Measurements from ENCODE around the gene ZNF184. TPM values are rescaled to one million over a fixed set of nuclear protein-coding genes. Genes with fewer than 3 reads are reported as not detected.

The ZNF184 gene
- total and polyA plus RNA-seq, 9 of the 15 experiments (the other 6 are each of a cell fraction or from before 2014, with no cell fraction given), result 7.6 to 22.2 (median 12.8) TPM

DNA sequence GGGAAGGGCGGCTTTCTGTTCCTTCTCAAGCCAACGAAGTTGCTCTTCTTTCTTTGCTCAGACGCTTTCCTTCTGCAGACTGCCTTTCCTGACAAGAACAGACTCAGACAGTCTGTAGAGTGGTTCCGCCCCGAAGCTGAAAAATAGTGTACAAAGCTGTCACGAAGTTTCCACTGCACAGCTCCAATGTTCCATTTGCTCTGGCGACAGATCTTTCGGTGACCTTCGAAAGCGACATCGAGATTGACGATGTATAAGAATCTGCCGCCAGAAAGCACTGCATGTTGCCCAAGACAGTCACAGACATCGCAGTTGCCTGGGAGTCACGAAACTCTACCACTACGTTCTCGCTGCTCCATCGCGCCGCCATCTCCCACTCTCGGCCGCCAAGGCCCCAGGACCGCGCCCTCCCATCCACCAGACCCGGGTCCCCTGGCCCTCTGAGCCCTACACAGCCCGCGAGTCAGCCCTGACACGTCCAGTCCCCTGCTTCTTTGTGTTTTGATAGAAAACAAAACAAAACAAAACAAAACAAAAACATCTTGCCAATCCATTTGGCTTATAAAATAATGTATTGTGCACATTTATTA lies 42.1 kb upstream of the ZNF184 start:
- H3K4me2 ChIP-seq (ENCODE audit: insufficient read depth, low read length), result no peak overlapping the region
- intact Hi-C loops (cut with micrococcal nuclease), result no loop called here
- ChIA-PET POLR2A (interaction anchor here (0.6 kb wide), 1 partner anchor 11 kb away, joined by 3 read pairs; no protein-coding TSS in a partner anchor), CTCF (ENCODE audit: low intra/inter-chr PET ratio) (no interaction called here)
- FAIRE-seq (no peak), ATAC-seq (no peak), DNase-seq (ENCODE audit: extremely low read depth in 1 of 4, low spot score in 3 of 4) (no peak)
- H3K4me1 ChIP-seq (replicated peaks in 1 of 2; ENCODE audit: control insufficient read depth in 2 of 2, insufficient read depth in 2 of 2, low read length in 2 of 2), result peaks cover 4 to 7% of the 10 kb centered on the region in 2 experiments; a peak in 2 of 5 replicates
- in situ Hi-C loops (cut with MboI), result loop anchor here (5.0 kb wide), 1 partner anchor 92 kb away; no protein-coding TSS in a partner anchor
- no TSS peak for BruUV-seq (replicated peaks)
- H3K27ac ChIP-seq (ENCODE audit: extremely low read depth, low read depth, low read length), result no peak overlapping the region
- no peaks in the 10 kb centered on the region for H3K27me3 ChIP-seq (ENCODE audit: control insufficient read depth in 2 of 2, insufficient read depth in 2 of 2, low read length in 2 of 2)
- H3K36me3 ChIP-seq (ENCODE audit: control insufficient read depth, insufficient read depth, low read length), result no peaks in the 10 kb centered on the region
- no peaks in the 10 kb centered on the region for H3K9me1 ChIP-seq (ENCODE audit: control insufficient read depth, insufficient read depth, low read length)
- H3K79me2 ChIP-seq (ENCODE audit: control insufficient read depth, insufficient read depth, low read length), result no peaks in the 10 kb centered on the region
- no peak for TF ChIP-seq BRD4 (IDR thresholded peaks at IDR 0.05)
- TF ChIP-seq CHD4 (IDR thresholded peaks at IDR 0.05; ENCODE audit: insufficient read depth, insufficient replicate concordance, low read depth, low read length, poor library complexity, severe bottlenecking), result no peak
- no peak for TF ChIP-seq U2AF2 (optimal IDR thresholded peaks at IDR 0.05; ENCODE audit: low read depth, low read length)
- TF ChIP-seq, protein P1, sequence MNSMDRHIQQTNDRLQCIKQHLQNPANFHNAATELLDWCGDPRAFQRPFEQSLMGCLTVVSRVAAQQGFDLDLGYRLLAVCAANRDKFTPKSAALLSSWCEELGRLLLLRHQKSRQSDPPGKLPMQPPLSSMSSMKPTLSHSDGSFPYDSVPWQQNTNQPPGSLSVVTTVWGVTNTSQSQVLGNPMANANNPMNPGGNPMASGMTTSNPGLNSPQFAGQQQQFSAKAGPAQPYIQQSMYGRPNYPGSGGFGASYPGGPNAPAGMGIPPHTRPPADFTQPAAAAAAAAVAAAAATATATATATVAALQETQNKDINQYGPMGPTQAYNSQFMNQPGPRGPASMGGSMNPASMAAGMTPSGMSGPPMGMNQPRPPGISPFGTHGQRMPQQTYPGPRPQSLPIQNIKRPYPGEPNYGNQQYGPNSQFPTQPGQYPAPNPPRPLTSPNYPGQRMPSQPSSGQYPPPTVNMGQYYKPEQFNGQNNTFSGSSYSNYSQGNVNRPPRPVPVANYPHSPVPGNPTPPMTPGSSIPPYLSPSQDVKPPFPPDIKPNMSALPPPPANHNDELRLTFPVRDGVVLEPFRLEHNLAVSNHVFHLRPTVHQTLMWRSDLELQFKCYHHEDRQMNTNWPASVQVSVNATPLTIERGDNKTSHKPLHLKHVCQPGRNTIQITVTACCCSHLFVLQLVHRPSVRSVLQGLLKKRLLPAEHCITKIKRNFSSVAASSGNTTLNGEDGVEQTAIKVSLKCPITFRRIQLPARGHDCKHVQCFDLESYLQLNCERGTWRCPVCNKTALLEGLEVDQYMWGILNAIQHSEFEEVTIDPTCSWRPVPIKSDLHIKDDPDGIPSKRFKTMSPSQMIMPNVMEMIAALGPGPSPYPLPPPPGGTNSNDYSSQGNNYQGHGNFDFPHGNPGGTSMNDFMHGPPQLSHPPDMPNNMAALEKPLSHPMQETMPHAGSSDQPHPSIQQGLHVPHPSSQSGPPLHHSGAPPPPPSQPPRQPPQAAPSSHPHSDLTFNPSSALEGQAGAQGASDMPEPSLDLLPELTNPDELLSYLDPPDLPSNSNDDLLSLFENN (IDR thresholded peaks at IDR 0.05; ENCODE audit: low read depth in 2 of 2, low read length in 2 of 2), result no peak
- TF ChIP-seq, protein P2, sequence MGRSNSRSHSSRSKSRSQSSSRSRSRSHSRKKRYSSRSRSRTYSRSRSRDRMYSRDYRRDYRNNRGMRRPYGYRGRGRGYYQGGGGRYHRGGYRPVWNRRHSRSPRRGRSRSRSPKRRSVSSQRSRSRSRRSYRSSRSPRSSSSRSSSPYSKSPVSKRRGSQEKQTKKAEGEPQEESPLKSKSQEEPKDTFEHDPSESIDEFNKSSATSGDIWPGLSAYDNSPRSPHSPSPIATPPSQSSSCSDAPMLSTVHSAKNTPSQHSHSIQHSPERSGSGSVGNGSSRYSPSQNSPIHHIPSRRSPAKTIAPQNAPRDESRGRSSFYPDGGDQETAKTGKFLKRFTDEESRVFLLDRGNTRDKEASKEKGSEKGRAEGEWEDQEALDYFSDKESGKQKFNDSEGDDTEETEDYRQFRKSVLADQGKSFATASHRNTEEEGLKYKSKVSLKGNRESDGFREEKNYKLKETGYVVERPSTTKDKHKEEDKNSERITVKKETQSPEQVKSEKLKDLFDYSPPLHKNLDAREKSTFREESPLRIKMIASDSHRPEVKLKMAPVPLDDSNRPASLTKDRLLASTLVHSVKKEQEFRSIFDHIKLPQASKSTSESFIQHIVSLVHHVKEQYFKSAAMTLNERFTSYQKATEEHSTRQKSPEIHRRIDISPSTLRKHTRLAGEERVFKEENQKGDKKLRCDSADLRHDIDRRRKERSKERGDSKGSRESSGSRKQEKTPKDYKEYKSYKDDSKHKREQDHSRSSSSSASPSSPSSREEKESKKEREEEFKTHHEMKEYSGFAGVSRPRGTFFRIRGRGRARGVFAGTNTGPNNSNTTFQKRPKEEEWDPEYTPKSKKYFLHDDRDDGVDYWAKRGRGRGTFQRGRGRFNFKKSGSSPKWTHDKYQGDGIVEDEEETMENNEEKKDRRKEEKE (IDR thresholded peaks at IDR 0.05; ENCODE audit: borderline replicate concordance in 1 of 2, control insufficient read depth in 1 of 2, low read depth in 2 of 2, low read length in 1 of 2), result no peak
- no peak for TF ChIP-seq THRAP3 (IDR thresholded peaks at IDR 0.05; ENCODE audit: borderline replicate concordance)
- WGBS (ENCODE audit: insufficient coverage, low coverage, missing lambda C conversion rate), result 64% methylated on average over 28 of the region's 28 CpGs
- H2AFZ ChIP-seq (ENCODE audit: low read depth, low read length), result 0 out of 2 replicates have a peak overlapping the region, but pooled peaks have one; percentile 21
- peaks cover 3% of the 10 kb centered on the region; the same call in 1 of the 2 replicates for H3K9me3 ChIP-seq (replicated peaks; ENCODE audit: control insufficient read depth, insufficient read depth, low read depth, low read length)
- H3K9ac ChIP-seq (ENCODE audit: insufficient read depth in 1 of 2, low read depth in 2 of 2, low read length in 2 of 2), result no peak overlapping the region; a peak in 1 of 4 replicates
- H4K20me1 ChIP-seq (replicated peaks; ENCODE audit: control insufficient read depth, insufficient read depth, low read length), result no peaks in the 10 kb centered on the region
- no peak overlapping the region for H3K4me3 ChIP-seq

All from K562 (cell line).